SU-DHL-6 (cell line): ENCODE measurements around the gene CMTR1.

Experiments used
- H2AFZ ChIP-seq: fragments of 200-600 bp; sonication (generic); 2 replicates; pipeline ENCODE4 v1.6.1; 2014; ENCODE audit warnings: low read depth, mild to moderate bottlenecking, moderate library complexity, mixed read lengths, antibody characterized with exemption, low read length; ENCODE audit not compliant: severe bottlenecking
- H3F3A ChIP-seq: fragments of 200-600 bp; shearing (Covaris generic); 2 replicates; pipeline ENCODE4 v1.6.0; 2016; ENCODE audit warnings: antibody characterized with exemption, mild to moderate bottlenecking; ENCODE audit not compliant: insufficient read depth
- H3K27ac ChIP-seq: fragments of 200-600 bp; sonication (generic); 2 replicates; pipeline ENCODE4 v1.5.1; 2016; ENCODE audit warnings: low read depth, mild to moderate bottlenecking, low read length, moderate library complexity, mixed read lengths
- H3K27me3 ChIP-seq: fragments of 200-600 bp; sonication (generic), shearing (Covaris generic); 2 replicates; pipeline ENCODE4 v1.6.0; 2014; ENCODE audit warnings: mild to moderate bottlenecking, low read length
- H3K36me3 ChIP-seq: fragments of 200-600 bp; sonication (generic); 2 replicates; pipeline ENCODE4 v1.6.1; 2014; ENCODE audit warnings: mild to moderate bottlenecking, low read length, mixed read lengths
- H3K4me2 ChIP-seq: fragments of 300-600, 200-600 bp; shearing (Covaris generic), sonication (generic); 2 replicates; pipeline ENCODE4 v1.6.0; 2014; ENCODE audit warnings: low read length, low read depth, mild to moderate bottlenecking; ENCODE audit not compliant: poor library complexity, severe bottlenecking
- H3K4me3 ChIP-seq: fragments of 200-600 bp; sonication (generic); 2 replicates; pipeline ENCODE4 v1.5.1; 2014; ENCODE audit warnings: antibody characterized with exemption, low read length, mild to moderate bottlenecking, mixed read lengths; ENCODE audit not compliant: insufficient read depth, poor library complexity, severe bottlenecking
- H3K79me2 ChIP-seq: fragments of 200-600 bp; sonication (generic); 2 replicates; pipeline ENCODE4 v1.6.1; 2014; ENCODE audit warnings: mild to moderate bottlenecking, low read length, moderate library complexity; ENCODE audit not compliant: insufficient read depth
- H3K9ac ChIP-seq: fragments of 200-600 bp; sonication (generic); 2 replicates; pipeline ENCODE4 v1.7.0; 2014; ENCODE audit warnings: mild to moderate bottlenecking, low read length
- H3K9me2 ChIP-seq: fragments of 200-600 bp; sonication (generic); replicated peaks from 2 replicates; pipeline ENCODE4 v1.6.1; 2014; ENCODE audit warnings: low read length; ENCODE audit not compliant: insufficient read depth
- H3K9me3 ChIP-seq: fragments of 200-600 bp; sonication (generic); 2 replicates; pipeline ENCODE4 v1.6.1; 2014; ENCODE audit warnings: low read length, mixed read lengths; ENCODE audit not compliant: insufficient read depth
- H4K20me1 ChIP-seq: fragments of 200-600 bp; sonication (generic); 2 replicates; pipeline ENCODE4 v1.6.1; 2014; ENCODE audit warnings: low read depth, mild to moderate bottlenecking, antibody characterized with exemption, low read length, moderate library complexity, mixed read lengths
- EZH2phosphoT487 ChIP-seq: fragments of 200-600 bp; sonication (generic), shearing (Covaris generic); conservative IDR thresholded peaks from 2 replicates; pipeline ENCODE4 v1.6.1; 2018; ENCODE audit warnings: mild to moderate bottlenecking, antibody characterized with exemption, low read length, moderate library complexity, mixed read lengths
- TF ChIP-seq, protein P1 (sequence below): fragments of 200-600 bp; sonication (generic); IDR thresholded peaks from one replicate; pipeline ENCODE4 v1.5.1; 2017; ENCODE audit warnings: antibody characterized with exemption, mild to moderate bottlenecking, low read length, moderate library complexity; ENCODE audit not compliant: insufficient read depth, poor library complexity, severe bottlenecking

The CMTR1 gene

GRCh38 chr6:37477656-37478435 is 44.8 kb downstream of the CMTR1 start:
- Histone ChIP-seq H3K9me3 (no peaks in the 10 kb centered on the region), H3F3A (no peaks in the 10 kb centered on the region), H4K20me1 (no peaks in the 10 kb centered on the region), H3K36me3 (no peaks in the 10 kb centered on the region), H3K4me2 (no peak overlapping the region), H3K4me3 (no peak overlapping the region), H3K9ac (no peak overlapping the region), H3K27ac (no peak overlapping the region), H3K79me2 (no peaks in the 10 kb centered on the region), H3K27me3 (no peaks in the 10 kb centered on the region), H2AFZ (no peak overlapping the region), H3K9me2 (no peaks in the 10 kb centered on the region)
- TF ChIP-seq EZH2phosphoT487, result no peak
- TF ChIP-seq, protein P1, sequence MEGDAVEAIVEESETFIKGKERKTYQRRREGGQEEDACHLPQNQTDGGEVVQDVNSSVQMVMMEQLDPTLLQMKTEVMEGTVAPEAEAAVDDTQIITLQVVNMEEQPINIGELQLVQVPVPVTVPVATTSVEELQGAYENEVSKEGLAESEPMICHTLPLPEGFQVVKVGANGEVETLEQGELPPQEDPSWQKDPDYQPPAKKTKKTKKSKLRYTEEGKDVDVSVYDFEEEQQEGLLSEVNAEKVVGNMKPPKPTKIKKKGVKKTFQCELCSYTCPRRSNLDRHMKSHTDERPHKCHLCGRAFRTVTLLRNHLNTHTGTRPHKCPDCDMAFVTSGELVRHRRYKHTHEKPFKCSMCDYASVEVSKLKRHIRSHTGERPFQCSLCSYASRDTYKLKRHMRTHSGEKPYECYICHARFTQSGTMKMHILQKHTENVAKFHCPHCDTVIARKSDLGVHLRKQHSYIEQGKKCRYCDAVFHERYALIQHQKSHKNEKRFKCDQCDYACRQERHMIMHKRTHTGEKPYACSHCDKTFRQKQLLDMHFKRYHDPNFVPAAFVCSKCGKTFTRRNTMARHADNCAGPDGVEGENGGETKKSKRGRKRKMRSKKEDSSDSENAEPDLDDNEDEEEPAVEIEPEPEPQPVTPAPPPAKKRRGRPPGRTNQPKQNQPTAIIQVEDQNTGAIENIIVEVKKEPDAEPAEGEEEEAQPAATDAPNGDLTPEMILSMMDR, result no peak

- Histone ChIP-seq H3K36me3 (no peaks in the 10 kb centered on the region), H3K79me2 (no peaks in the 10 kb centered on the region), H4K20me1 (no peaks in the 10 kb centered on the region; the same call in 1 of the 2 replicates), H3K27ac (no peak overlapping the region), H3K27me3 (no peaks in the 10 kb centered on the region), H3K9me3 (no peaks in the 10 kb centered on the region), H3K9ac (no peak overlapping the region), H3K4me3 (no peak overlapping the region), H3K4me2 (no peak overlapping the region), H2AFZ (no peak overlapping the region), H3F3A (no peaks in the 10 kb centered on the region), H3K9me2 (no peaks in the 10 kb centered on the region)
- TF ChIP-seq, protein P1, result no peak
- no peak for TF ChIP-seq EZH2phosphoT487
These were observed 45.8 kb downstream of the CMTR1 start for GRCh38 chr6:37478827-37479226.

DNA sequence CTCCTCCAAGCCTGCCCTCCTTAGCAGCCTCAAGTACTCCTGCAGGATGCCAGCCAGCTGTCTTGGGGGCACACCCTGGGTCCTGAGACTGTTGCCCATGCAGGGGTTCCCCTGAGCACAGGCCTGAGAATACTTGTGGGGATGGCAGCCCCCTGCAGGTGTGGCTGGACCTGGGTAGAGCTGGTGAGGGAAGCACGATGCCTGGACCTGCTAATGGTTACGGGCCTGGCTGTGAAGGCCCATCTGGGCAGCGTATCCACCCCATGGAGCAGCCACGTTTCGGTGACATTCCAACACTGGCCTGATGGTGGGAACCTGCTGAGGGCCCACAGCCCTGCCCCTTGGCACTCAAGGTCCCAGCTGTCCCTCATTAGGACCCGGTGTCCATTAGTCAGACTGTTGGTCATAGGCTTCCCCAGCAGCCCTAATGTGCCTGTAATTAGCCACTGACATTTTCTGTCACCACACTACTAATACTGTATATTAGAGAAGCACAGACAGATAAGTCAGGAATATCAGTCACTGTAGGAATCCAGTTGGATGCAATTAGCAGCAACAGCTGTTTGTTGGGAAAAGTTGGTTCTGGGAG is 46.3 kb downstream of the CMTR1 start:
- Histone ChIP-seq H3F3A (no peaks in the 10 kb centered on the region), H3K4me3 (no peak overlapping the region), H2AFZ (no peak overlapping the region), H3K9me3 (no peaks in the 10 kb centered on the region), H3K27ac (no peak overlapping the region), H4K20me1 (no peaks in the 10 kb centered on the region; the same call in 1 of the 2 replicates), H3K9me2 (no peaks in the 10 kb centered on the region), H3K79me2 (no peaks in the 10 kb centered on the region), H3K36me3 (no peaks in the 10 kb centered on the region), H3K9ac (no peak overlapping the region), H3K4me2 (no peak overlapping the region), H3K27me3 (no peaks in the 10 kb centered on the region)
- TF ChIP-seq EZH2phosphoT487, result no peak
- TF ChIP-seq, protein P1, result no peak
